Activated T-helper 1 cell treated with anti-CD3 and anti-CD28 coated beads, Interleukin-12 subunit alpha, Interleukin-12 subunit beta, Interleukin-2, Interleukin-4 antibody, amounts not matched to agents 30 ng/mL and 10 ng/mL and 1 ng/mL, durations not matched to agents 14 hours and 24 hours and 36 hours (primary cell): ENCODE data around the gene MLXIP. TPM values are rescaled to one million over a fixed set of nuclear protein-coding genes. Genes with fewer than 3 reads are reported as not detected.
"Not testable (repeated sequence)": the region's sequence is repeated elsewhere in the genome, so short reads cannot be mapped to it uniquely, and the experiment has no call there.

Source experiments
- DNase-seq: peaks from one replicate; pipeline ENCODE4 v3.0.0; 2021; ENCODE audit warnings: low spot score
- H3K27ac Mint-ChIP-seq: one replicate; pipeline ENCODE4 v1.8.0; 2021; ENCODE audit warnings: mild to moderate bottlenecking, mixed read lengths
- H3K27me3 Mint-ChIP-seq: one replicate; pipeline ENCODE4 v1.8.0; 2022; ENCODE audit warnings: mild to moderate bottlenecking, moderate library complexity, mixed read lengths; ENCODE audit not compliant: insufficient read depth
- H3K36me3 Mint-ChIP-seq: one replicate; pipeline ENCODE4 v1.8.0; 2021; ENCODE audit warnings: low read depth, mixed read lengths
- H3K4me1 Mint-ChIP-seq: one replicate; pipeline ENCODE4 v1.8.0; 2021; ENCODE audit warnings: low read depth, mixed read lengths
- H3K4me3 Mint-ChIP-seq: one replicate; pipeline ENCODE4 v1.8.0; 2021; ENCODE audit warnings: mild to moderate bottlenecking, moderate library complexity, mixed read lengths
- H3K9me3 Mint-ChIP-seq: one replicate; pipeline ENCODE4 v1.8.0; 2021; ENCODE audit warnings: mixed read lengths
- intact Hi-C: fragments of 100-400 bp; cut with micrococcal nuclease; formaldehyde crosslinking; loops from one replicate; pipeline ENCODE4 v1.15.1; 2024
- total RNA-seq: library from RNA; stranded (reverse); gene quantifications from 2 replicates; pipeline ENCODE4 v1.2.3, GENCODE V29; 2022

MLXIP gene
- total RNA-seq: 59.0 and 62.1 TPM in 2 replicates

GRCh38 chr12:122078141-122079032 is at the start of gene MLXIP:
Gene MLXIP, plus strand, starts transcription at chr12:122078756. Its CDS starts 98 bp downstream, at chr12:122078854.
- peak within 1 kb of the TSS; percentile 94 for H3K4me3 Mint-ChIP-seq
- H3K36me3 Mint-ChIP-seq: peaks cover 16% of the 10 kb centered on the region
- H3K27me3 Mint-ChIP-seq: peaks cover 6% of the 10 kb centered on the region
- peak within 1 kb of the TSS; percentile 76 for H3K27ac Mint-ChIP-seq
- H3K9me3 Mint-ChIP-seq: no peaks in the 10 kb centered on the region
- DNase-seq: peak; percentile 88
- H3K4me1 Mint-ChIP-seq: peaks cover 44% of the 10 kb centered on the region
- intact Hi-C loops: loop anchor here (1.0 to 10.0 kb wide), 4 partner anchors 44 to 656 kb away; partner anchors contain the start of genes DIABLO, HCAR1 and VPS33A

DNA sequence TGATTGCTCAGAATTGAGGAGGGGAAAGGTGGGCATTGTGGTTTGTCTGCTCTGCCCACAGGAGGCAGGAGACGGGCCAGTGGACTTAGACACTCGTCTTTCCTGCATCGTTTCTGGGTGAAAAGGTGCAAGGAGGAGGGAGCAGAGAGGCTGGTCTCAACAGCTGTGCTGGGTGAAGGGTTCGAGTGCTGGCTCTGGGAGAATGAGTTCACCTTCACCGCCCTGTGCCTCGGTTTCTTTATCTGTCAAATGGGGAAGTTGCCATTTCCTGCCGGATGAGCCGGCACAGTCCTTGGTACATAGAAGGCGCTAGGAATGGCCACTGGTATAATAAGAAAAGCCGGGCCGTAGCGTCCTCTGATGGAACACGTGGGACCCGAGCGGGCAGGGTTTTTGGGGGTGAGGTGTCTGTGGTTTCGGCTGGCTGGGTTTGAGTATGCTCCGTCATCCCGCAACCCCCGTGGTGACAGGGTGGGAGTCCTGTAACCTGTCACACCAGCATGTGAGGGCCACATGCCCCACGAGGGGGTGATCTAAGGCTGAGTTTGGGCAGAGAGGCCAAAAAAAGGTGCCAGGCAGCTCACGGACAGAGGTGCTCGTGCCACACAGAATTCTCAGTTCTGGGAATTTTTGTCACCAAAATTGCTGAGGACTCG is 49.5 kb upstream of the MLXIP start:
- Mint-ChIP-seq H3K4me1 (no peaks in the 10 kb centered on the region), H3K4me3 (no peak overlapping the region), H3K9me3 (no peaks in the 10 kb centered on the region), H3K27ac (no peak overlapping the region), H3K27me3 (no peaks in the 10 kb centered on the region), H3K36me3 (no peaks in the 10 kb centered on the region)
- DNase-seq: no peak
- intact Hi-C loops: no loop called here

GRCh38 chr12:122029620-122030423 is 48.7 kb upstream of the MLXIP start:
- intact Hi-C loops: no loop called here
- Mint-ChIP-seq H3K4me1 (no peaks in the 10 kb centered on the region), H3K9me3 (no peaks in the 10 kb centered on the region)

GRCh38 chr12:122030424-122031035 is 48.0 kb upstream of the MLXIP start:
- Mint-ChIP-seq H3K4me1 (no peaks in the 10 kb centered on the region), H3K9me3 (no peaks in the 10 kb centered on the region), H3K36me3 (no peaks in the 10 kb centered on the region), H3K27ac (no peak overlapping the region), H3K27me3 (no peaks in the 10 kb centered on the region), H3K4me3 (no peak overlapping the region)
- intact Hi-C loops: no loop called here
- no peak for DNase-seq

More at GRCh38 chr12:122029620-122030423, 48.7 kb upstream of the MLXIP start:
- no peaks in the 10 kb centered on the region for H3K27me3 Mint-ChIP-seq
- DNase-seq: no peak
- H3K27ac Mint-ChIP-seq: no peak overlapping the region
- H3K4me3 Mint-ChIP-seq: no peak overlapping the region
- no peaks in the 10 kb centered on the region for H3K36me3 Mint-ChIP-seq

GRCh38 chr12:122031342-122032216 is 47.0 kb upstream of the MLXIP start:
- intact Hi-C loops: no loop called here
- Mint-ChIP-seq H3K4me1 (no peaks in the 10 kb centered on the region), H3K9me3 (no peaks in the 10 kb centered on the region), H3K27me3 (no peaks in the 10 kb centered on the region), H3K4me3 (no peak overlapping the region), H3K27ac (no peak overlapping the region), H3K36me3 (peaks cover 1% of the 10 kb centered on the region)
- peak; percentile 30 for DNase-seq

DNA sequence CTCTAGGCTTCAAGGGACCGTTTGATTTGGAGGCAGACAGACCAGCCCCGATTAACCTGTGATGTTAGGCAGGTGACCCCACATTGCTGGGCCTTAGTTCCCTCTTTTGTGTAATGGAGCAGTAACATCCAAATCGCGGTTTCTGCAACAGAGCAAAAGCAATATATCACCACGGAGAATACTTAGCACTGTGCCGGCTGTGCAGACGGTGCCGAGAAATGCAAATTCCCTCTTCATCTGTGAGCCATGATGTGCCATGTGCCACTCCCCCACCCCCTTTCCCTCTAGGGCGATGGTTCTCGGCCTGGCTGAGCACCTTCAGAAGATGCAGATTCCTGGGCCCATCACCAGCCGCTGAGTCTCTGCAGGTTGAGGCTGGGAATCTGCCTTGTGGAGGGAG is 46.0 kb upstream of the MLXIP start:
- Mint-ChIP-seq H3K27ac (no peak overlapping the region), H3K4me3 (no peak overlapping the region), H3K36me3 (peaks cover 1% of the 10 kb centered on the region), H3K27me3 (no peaks in the 10 kb centered on the region), H3K4me1 (no peaks in the 10 kb centered on the region), H3K9me3 (no peaks in the 10 kb centered on the region)
- intact Hi-C loops: no loop called here
- DNase-seq: no peak

GRCh38 chr12:122035292-122035691 is 43.3 kb upstream of the MLXIP start:
- Mint-ChIP-seq H3K27me3 (no peaks in the 10 kb centered on the region), H3K27ac (no peak overlapping the region), H3K4me3 (no peak overlapping the region), H3K9me3 (no peaks in the 10 kb centered on the region), H3K36me3 (peaks cover 1% of the 10 kb centered on the region), H3K4me1 (no peaks in the 10 kb centered on the region)
- intact Hi-C loops: no loop called here
- no peak for DNase-seq

DNA sequence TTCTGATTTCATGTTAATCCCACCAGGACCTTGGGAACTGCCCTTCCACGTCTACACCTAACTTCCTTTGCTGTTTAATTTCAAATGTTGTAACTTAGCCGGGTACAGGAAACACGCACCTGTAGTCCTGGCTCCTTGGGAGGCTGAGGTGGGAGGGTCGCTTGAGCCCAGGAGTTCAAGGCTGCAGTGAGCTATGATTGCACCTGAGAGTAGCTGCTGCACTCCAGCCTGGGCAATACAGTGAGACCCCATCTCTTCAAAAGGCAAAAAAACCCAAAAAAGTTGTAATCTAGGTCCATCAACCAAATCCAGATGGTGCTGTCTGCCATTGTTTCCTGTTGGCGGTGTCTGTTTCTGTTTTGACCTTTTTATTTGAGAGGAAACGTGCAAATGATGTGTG is 42.4 kb upstream of the MLXIP start:
- DNase-seq: no peak
- no peak overlapping the region for H3K27ac Mint-ChIP-seq
- intact Hi-C loops: no loop called here
- no peaks in the 10 kb centered on the region for H3K4me1 Mint-ChIP-seq
- peaks cover 1% of the 10 kb centered on the region for H3K36me3 Mint-ChIP-seq
- H3K9me3 Mint-ChIP-seq: no peaks in the 10 kb centered on the region
- no peaks in the 10 kb centered on the region for H3K27me3 Mint-ChIP-seq
- H3K4me3 Mint-ChIP-seq: no peak overlapping the region

DNA sequence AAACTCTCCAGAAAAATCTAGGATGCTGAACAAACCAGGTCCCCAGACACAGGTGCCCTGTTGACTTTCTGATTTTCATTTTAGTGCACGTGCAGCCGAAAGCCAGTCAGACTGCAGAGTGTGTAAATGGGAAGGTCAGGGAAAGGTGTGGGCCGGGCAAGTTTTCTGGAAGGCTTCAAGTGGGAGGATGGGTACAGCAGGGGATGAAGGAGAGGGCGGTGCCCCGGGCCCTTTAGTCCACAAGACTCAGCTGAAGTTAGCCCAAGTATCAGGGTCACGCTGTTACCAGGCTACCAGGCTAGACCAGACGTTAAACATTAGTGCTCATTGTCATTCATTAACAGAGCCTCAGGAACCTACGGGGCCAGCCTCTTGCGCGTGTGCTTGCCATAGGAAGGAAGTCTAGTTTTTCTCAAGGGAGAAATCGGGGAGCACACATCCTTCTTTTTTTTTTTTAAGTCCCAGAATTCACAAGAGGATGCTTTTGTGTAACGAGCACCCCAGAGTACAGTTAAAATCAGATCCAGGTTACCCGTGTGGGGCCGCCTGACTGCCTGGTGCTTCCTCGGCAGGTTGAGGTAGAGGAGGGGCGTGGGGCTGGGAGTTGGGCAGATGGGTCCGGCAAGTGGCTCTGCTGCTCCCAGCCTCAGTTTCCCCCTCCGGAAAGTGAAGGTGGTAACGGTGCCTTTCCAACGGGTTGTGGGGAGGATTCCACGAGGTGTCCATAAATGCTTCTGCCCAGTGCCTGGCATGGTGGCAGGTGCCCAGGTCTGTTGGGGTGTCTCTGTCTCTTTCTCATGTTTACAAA is 37.8 kb upstream of the MLXIP start:
- no peaks in the 10 kb centered on the region for H3K4me1 Mint-ChIP-seq
- no peak for DNase-seq
- H3K36me3 Mint-ChIP-seq: peaks cover 1% of the 10 kb centered on the region
- no peak overlapping the region for H3K27ac Mint-ChIP-seq
- no peak overlapping the region for H3K4me3 Mint-ChIP-seq
- intact Hi-C loops: no loop called here
- H3K9me3 Mint-ChIP-seq: no peaks in the 10 kb centered on the region
- no peaks in the 10 kb centered on the region for H3K27me3 Mint-ChIP-seq

DNA sequence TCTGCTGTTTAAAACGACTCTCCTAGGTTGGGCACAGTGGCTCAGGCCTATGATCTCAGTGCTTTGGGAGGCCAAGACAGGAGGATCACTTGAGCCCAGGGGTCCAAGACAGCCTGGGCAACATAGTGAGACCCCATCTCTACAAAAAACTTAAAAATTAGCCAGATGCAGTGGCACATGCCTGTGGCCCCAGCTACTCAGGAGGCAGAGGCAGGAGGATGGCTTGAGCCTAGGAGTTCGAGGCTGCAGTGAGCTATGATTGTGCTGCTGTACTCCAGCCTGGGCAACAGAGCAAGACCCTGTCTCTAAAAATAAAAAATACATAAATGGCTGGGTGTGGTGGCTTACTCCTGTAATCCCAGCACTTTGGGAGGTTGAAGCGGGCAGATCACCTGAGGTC is 37.1 kb upstream of the MLXIP start:
- H3K27me3 Mint-ChIP-seq, H3K4me1 Mint-ChIP-seq, DNase-seq, H3K27ac Mint-ChIP-seq, H3K9me3 Mint-ChIP-seq, H3K4me3 Mint-ChIP-seq, H3K36me3 Mint-ChIP-seq, intact Hi-C loops: not testable (repeated sequence)

DNA sequence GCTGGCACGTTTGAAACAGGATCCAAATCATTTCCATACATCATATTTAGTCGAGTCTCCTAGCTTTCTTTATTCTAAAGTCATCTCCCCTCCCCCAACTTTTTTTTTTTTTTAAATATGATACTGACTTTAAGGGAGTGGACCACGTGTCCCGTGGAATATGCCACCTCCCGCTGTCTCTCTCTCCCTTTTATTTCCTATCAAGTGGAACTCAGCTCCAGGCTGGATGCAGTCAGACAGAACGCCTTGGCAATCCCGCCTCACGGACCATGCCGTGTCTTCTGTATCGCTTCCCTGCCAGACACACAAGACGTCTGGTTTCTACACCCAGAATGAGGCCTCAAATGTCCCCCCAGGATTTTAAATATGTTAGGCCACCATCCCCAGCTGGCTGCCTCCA is 35.6 kb upstream of the MLXIP start:
- Mint-ChIP-seq H3K4me1 (no peaks in the 10 kb centered on the region), H3K4me3 (no peak overlapping the region), H3K27ac (no peak overlapping the region), H3K27me3 (no peaks in the 10 kb centered on the region), H3K36me3 (no peaks in the 10 kb centered on the region), H3K9me3 (no peaks in the 10 kb centered on the region)
- intact Hi-C loops: no loop called here
- DNase-seq: no peak
